Measurements from ENCODE around the gene PARN. TPM values are rescaled to one million over a fixed set of nuclear protein-coding genes. Genes with fewer than 3 reads are reported as not detected.
A peak's percentile ranks its signal among the peaks of the same experiment; 100 is the strongest.

The PARN gene
- total RNA-seq, 1 experiment from 2014 or later = 30.7 TPM

DNA sequence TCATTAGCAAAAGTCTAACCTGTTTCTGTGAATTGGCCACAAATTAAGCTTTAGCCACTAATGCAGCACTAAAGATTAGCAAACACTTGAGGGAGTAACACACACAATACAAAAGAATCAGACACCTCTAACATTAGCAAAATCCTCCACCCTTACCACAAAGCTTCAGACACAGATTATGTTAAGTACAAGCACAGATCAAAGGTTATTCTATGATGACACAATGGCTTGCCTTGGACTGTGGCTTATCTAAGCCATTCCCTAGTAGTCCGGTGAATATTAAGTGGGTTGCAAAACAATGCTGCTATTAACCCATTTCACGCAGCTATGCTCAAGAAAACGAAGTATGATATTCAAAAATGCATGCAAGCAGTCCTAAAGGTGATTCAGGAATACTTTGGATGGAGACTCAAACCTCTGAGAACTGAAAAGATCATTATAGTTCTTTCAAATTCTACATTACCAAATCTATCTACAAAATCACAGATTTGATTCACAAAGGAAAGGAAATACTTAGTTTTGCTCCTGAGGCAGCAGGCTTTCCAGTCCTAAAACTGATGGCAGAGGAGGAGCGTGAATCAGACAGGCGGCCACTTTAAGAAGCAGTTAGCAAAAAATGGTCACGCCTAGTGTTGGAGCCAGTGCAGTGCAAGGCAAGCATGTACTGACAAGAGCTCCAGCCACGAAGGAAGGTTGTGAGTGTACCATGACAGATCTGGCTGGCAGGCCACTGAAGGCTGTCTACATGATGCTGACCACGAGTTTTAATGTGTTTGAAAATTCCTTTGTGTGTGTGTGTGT, 67.2 kb downstream of the PARN start:
- Histone ChIP-seq H3K27me3 (replicated peaks; ENCODE audit: control insufficient read depth, insufficient read depth, low read length) (no peaks in the 10 kb centered on the region), H3K36me3 (ENCODE audit: control insufficient read depth, insufficient read depth, low read length) (peaks cover 2% of the 10 kb centered on the region; the same call in 1 of the 2 replicates), H3K4me1 (peaks cover 32% of the 10 kb centered on the region), H3K9me3 (no peaks in the 10 kb centered on the region), H3K4me3 (ENCODE audit: low read depth, low read length) (no peak overlapping the region)
- Mint-ChIP-seq H3K4me3 (ENCODE audit: unreplicated experiment) (peak overlapping the region; percentile 36), H3K27me3 (ENCODE audit: insufficient read depth, unreplicated experiment) (no peaks in the 10 kb centered on the region), H3K4me1 (ENCODE audit: low read depth, unreplicated experiment) (peaks cover 28% of the 10 kb centered on the region), H3K27ac (ENCODE audit: unreplicated experiment) (peak overlapping the region; percentile 33), H3K9me3 (ENCODE audit: unreplicated experiment) (no peaks in the 10 kb centered on the region), H3K36me3 (ENCODE audit: insufficient read depth, unreplicated experiment) (peaks cover 10% of the 10 kb centered on the region)
- POLR2A ChIA-PET = interaction anchor here (0.6 kb wide), 1 partner anchor 191 kb away, joined by 5 read pairs; no protein-coding TSS in a partner anchor
- CTCF ChIA-PET = interaction anchor here (0.6 to 1.7 kb wide), 2 partner anchors 17 to 118 kb away, joined by 3 to 7 read pairs; no protein-coding TSS in a partner anchor
- BruUV-seq (replicated peaks) = no TSS peak
- TF ChIP-seq, protein P1, sequence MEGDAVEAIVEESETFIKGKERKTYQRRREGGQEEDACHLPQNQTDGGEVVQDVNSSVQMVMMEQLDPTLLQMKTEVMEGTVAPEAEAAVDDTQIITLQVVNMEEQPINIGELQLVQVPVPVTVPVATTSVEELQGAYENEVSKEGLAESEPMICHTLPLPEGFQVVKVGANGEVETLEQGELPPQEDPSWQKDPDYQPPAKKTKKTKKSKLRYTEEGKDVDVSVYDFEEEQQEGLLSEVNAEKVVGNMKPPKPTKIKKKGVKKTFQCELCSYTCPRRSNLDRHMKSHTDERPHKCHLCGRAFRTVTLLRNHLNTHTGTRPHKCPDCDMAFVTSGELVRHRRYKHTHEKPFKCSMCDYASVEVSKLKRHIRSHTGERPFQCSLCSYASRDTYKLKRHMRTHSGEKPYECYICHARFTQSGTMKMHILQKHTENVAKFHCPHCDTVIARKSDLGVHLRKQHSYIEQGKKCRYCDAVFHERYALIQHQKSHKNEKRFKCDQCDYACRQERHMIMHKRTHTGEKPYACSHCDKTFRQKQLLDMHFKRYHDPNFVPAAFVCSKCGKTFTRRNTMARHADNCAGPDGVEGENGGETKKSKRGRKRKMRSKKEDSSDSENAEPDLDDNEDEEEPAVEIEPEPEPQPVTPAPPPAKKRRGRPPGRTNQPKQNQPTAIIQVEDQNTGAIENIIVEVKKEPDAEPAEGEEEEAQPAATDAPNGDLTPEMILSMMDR (IDR thresholded peaks at IDR 0.05; ENCODE audit: insufficient read depth in 1 of 2, low read depth in 1 of 2, low read length in 1 of 2, severe bottlenecking in 1 of 2, unreplicated experiment in 1 of 2) = peak; percentile 12 to 22
- intact Hi-C loops (cut with micrococcal nuclease; ENCODE audit: unreplicated experiment) = loop anchor here (2.0 kb wide), 1 partner anchor 18 kb away; no protein-coding TSS in a partner anchor
- peak; percentile 67 to 72 for DNase-seq

DNA sequence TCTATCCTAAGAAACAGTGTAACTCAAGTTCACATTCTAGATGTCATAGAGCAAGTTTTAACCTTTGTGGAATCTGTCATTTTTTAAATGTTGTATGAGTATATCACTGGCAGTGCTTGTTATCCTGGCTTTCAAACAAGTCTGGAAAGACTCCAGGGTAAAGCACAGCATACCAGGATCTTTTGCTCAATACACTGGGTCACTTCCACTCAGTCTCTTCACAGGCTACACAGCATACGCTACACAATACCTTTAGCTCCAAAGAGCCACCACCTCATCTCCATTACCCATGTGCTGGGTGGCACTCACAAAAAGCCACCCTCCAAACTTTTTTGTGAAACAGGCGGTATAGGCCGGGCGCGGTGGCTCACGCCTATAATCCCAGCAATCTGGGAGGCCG, 69.5 kb downstream of the PARN start:
- BruUV-seq (replicated peaks) = no TSS peak
- H3K4me1 ChIP-seq = peaks cover 32% of the 10 kb centered on the region
- Mint-ChIP-seq H3K4me1 (ENCODE audit: low read depth, unreplicated experiment) (peaks cover 28% of the 10 kb centered on the region), H3K27me3 (ENCODE audit: insufficient read depth, unreplicated experiment) (no peaks in the 10 kb centered on the region), H3K27ac (ENCODE audit: unreplicated experiment) (no peak overlapping the region), H3K36me3 (ENCODE audit: insufficient read depth, unreplicated experiment) (peaks cover 10% of the 10 kb centered on the region), H3K9me3 (ENCODE audit: unreplicated experiment) (no peaks in the 10 kb centered on the region), H3K4me3 (ENCODE audit: unreplicated experiment) (no peak overlapping the region)
- H3K36me3 ChIP-seq (ENCODE audit: control insufficient read depth, insufficient read depth, low read length) = no peaks in the 10 kb centered on the region; the same call in 1 of the 2 replicates
- intact Hi-C loops (cut with micrococcal nuclease; ENCODE audit: unreplicated experiment) = no loop called here
- no peaks in the 10 kb centered on the region for H3K9me3 ChIP-seq
- TF ChIP-seq, protein P1 (IDR thresholded peaks at IDR 0.05; ENCODE audit: insufficient read depth in 1 of 2, low read depth in 1 of 2, low read length in 1 of 2, severe bottlenecking in 1 of 2, unreplicated experiment in 1 of 2) = no peak
- DNase-seq = no peak
- CTCF ChIA-PET = no interaction called here
- POLR2A ChIA-PET = no interaction called here
- no peak overlapping the region for H3K4me3 ChIP-seq (ENCODE audit: low read depth, low read length)
- H3K27me3 ChIP-seq (replicated peaks; ENCODE audit: control insufficient read depth, insufficient read depth, low read length) = no peaks in the 10 kb centered on the region

DNA sequence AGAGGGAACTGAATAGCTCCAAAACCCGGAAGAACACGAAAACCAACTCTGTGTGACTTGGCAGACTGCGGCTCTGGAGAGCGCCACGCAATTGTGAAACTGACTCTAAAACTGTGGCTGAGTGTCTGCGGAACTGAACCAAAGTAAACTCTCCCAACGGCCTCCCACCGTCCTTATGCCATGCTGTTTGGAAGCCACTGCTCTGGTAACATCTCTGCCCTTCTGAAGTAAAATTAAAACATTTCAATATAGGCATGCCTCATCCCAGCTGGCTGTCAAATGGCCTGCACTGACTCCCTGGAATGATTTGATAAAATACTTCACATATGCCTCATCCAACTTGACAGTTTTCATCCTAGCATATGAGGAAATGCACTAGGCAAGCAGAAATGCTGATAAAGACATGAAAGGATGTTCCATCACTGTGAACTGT, 70.2 kb downstream of the PARN start:
- TF ChIP-seq, protein P1 (IDR thresholded peaks at IDR 0.05; ENCODE audit: insufficient read depth in 1 of 2, low read depth in 1 of 2, low read length in 1 of 2, severe bottlenecking in 1 of 2, unreplicated experiment in 1 of 2) = no peak
- peaks cover 21% of the 10 kb centered on the region for H3K4me1 Mint-ChIP-seq (ENCODE audit: low read depth, unreplicated experiment)
- Histone ChIP-seq H3K36me3 (ENCODE audit: control insufficient read depth, insufficient read depth, low read length) (no peaks in the 10 kb centered on the region; the same call in 1 of the 2 replicates), H3K27me3 (replicated peaks; ENCODE audit: control insufficient read depth, insufficient read depth, low read length) (no peaks in the 10 kb centered on the region), H3K4me1 (peaks cover 30% of the 10 kb centered on the region), H3K4me3 (ENCODE audit: low read depth, low read length) (no peak overlapping the region), H3K9me3 (no peaks in the 10 kb centered on the region)
- DNase-seq = no peak
- H3K4me3 Mint-ChIP-seq (ENCODE audit: unreplicated experiment) = no peak overlapping the region
- ChIA-PET POLR2A (no interaction called here), CTCF (no interaction called here)
- H3K36me3 Mint-ChIP-seq (ENCODE audit: insufficient read depth, unreplicated experiment) = peaks cover 10% of the 10 kb centered on the region
- BruUV-seq (replicated peaks) = no TSS peak
- H3K9me3 Mint-ChIP-seq (ENCODE audit: unreplicated experiment) = no peaks in the 10 kb centered on the region
- no peaks in the 10 kb centered on the region for H3K27me3 Mint-ChIP-seq (ENCODE audit: insufficient read depth, unreplicated experiment)
- intact Hi-C loops (cut with micrococcal nuclease; ENCODE audit: unreplicated experiment) = no loop called here
- no peak overlapping the region for H3K27ac Mint-ChIP-seq (ENCODE audit: unreplicated experiment)

Measured in Caco-2 (cell line).